Ovary (tissue), 9 donors: Measurements from ENCODE around the gene GPATCH1. TPM values are rescaled to one million over a fixed set of nuclear protein-coding genes. Genes with fewer than 3 reads are reported as not detected.
"Not testable (repeated sequence)": the region's sequence is repeated elsewhere in the genome, so short reads cannot be mapped to it uniquely, and the experiment has no call there.

Experiments used
- DNase-seq, 5 donors: peaks; one replicate each; pipeline ENCODE4 v3.0.0-alpha.2; 2019 to 2020
- H3K27ac ChIP-seq, 2 donors: fragments of 200-600 bp; one replicate each; pipeline versions ENCODE4 v1.5.1 to v1.8.0; 2019 to 2022
- H3K27me3 ChIP-seq: fragments of 200-600 bp; one replicate; pipeline ENCODE4 v1.8.0; 2022
- H3K36me3 ChIP-seq: fragments of 200-600 bp; sonication (generic); one replicate; pipeline ENCODE4 v1.5.1; 2019
- H3K4me1 ChIP-seq: one replicate; pipeline ENCODE4 v1.8.1; 2013; ENCODE audit warnings: mild to moderate bottlenecking, moderate library complexity; ENCODE audit not compliant: insufficient read depth
- H3K4me3 ChIP-seq: fragments of 200-600 bp; sonication (generic); one replicate; pipeline ENCODE4 v1.5.1; 2017
- H3K9me3 ChIP-seq, 2 donors: fragments of 200-600 bp in 1 of 2; sonication (generic) in 1 of 2; one replicate each; pipeline versions ENCODE4 v1.5.1 to v1.8.1; 2013 to 2019; ENCODE audit warnings: mild to moderate bottlenecking in 1 of 2, moderate library complexity in 1 of 2
- EP300 ChIP-seq: sonication (generic); formaldehyde crosslinking; IDR thresholded peaks from one replicate; pipeline ENCODE4 v1.6.1; 2017; ENCODE audit warnings: antibody characterized with exemption
- POLR2A ChIP-seq: fragments of 450-650 bp; IDR thresholded peaks from one replicate; pipeline ENCODE4 v1.6.1; 2017; ENCODE audit warnings: antibody characterized with exemption, mild to moderate bottlenecking, moderate library complexity
- WGBS, 3 donors: extraction: QIAGEN DNeasy Blood & Tissue Kit in 1 of 3; methylation state at CpG; one replicate each; pipeline versions ENCODE4 v1.1.5 to v1.1.7; 2013 to 2017; 5-methylcytosine and 5-hydroxymethylcytosine counted together
- intact Hi-C, 4 donors: fragments of 100-400 bp; cut with DNase I; formaldehyde crosslinking; loops; one replicate each; pipeline versions ENCODE4 v1.11.0 to v1.15.1; 2022 to 2023
- polyA plus RNA-seq, 2 donors: library from polyadenylated mRNA; stranded (reverse); fragments of 200-250 nt in 1 of 2; fragments of 350-450 nt in 1 of 2; fragmentation: Illumina TruSeq in 1 of 2; extraction: RNeasy Lipid Tissue Mini Kit (QIAGEN cat#74804) in 1 of 2; gene quantifications; one replicate each; pipeline ENCODE4 v1.2.3, GENCODE V29; 2013 to 2014
- total RNA-seq, 7 donors: library from RNA; depleted of rRNA in 2 of 7; stranded (reverse); fragments of >200 nt in 2 of 7; fragmentation: NEBNext Ultra II Directional in 3 of 7; extraction: Animal tissue kit (Norgen Biotek cat#: 25700) in 3 of 7; gene quantifications; one replicate each; pipeline versions ENCODE4 v1.1.0 to v1.2.4, GENCODE V29; 2016 to 2023
- TF ChIP-seq, protein P1 (sequence below), 3 donors: fragments of 450-650 bp in 2 of 3; fragments of 200-600 bp in 1 of 3; IDR thresholded peaks; one replicate each; pipeline versions ENCODE4 v1.5.1 to v1.8.0; 2016 to 2022; ENCODE audit warnings: antibody characterized with exemption in 3 of 3, mild to moderate bottlenecking in 1 of 3
- donor health status: DM: no; HTN: no; CAD: no; lungs with moderate emphysema.
- donor health status: DM: no; HTN: no; CAD: no.
- donor health status: Bipolar disorder and iron deficiency.
- donor health status: DM: yes; HTN: yes; CAD: no.
- donor health status: DM: no; HTN: no; CAD: no.
- donor health status: DM: yes; HTN: yes; CAD: no.

GPATCH1 gene
- total and polyA plus RNA-seq, 9 donors: 4.4 to 11.5 (median 10.5) TPM

DNA sequence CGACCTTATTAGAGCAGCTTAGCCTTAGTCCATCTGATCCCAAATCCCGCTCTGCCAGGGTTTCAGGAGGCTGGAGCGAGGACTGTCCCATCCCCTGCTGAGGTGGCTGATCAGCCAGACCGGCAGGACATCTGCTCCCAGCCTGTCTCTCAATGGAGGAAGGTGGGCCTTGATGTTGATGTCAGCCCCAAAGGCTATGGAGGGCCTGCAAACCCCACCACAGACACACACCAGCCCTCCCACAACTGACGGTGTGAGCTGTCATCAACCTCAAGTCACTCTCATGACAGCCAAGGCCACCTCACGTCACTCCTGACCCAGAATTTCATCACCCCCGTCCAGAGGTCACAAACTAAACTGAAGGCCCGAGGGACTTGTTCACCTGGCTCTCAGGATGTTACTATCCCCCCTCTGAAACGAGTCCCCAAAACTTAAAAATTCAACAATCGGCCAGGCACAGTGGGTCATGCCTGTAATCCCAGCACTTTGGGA lies 41.8 kb upstream of the GPATCH1 start:
- Histone ChIP-seq H3K36me3 (no peaks in the 10 kb centered on the region), H3K9me3 (no peaks in the 10 kb centered on the region), H3K4me1 (no peaks in the 10 kb centered on the region), H3K27ac (no peak overlapping the region), H3K27me3 (no peaks in the 10 kb centered on the region), H3K4me3 (no peak overlapping the region)
- 83 to 90% (median 88%) methylated on average over 10 of the region's 10 CpGs for WGBS, 3 donors
- TF ChIP-seq EP300 (no peak), POLR2A (no peak)
- TF ChIP-seq, protein P1, sequence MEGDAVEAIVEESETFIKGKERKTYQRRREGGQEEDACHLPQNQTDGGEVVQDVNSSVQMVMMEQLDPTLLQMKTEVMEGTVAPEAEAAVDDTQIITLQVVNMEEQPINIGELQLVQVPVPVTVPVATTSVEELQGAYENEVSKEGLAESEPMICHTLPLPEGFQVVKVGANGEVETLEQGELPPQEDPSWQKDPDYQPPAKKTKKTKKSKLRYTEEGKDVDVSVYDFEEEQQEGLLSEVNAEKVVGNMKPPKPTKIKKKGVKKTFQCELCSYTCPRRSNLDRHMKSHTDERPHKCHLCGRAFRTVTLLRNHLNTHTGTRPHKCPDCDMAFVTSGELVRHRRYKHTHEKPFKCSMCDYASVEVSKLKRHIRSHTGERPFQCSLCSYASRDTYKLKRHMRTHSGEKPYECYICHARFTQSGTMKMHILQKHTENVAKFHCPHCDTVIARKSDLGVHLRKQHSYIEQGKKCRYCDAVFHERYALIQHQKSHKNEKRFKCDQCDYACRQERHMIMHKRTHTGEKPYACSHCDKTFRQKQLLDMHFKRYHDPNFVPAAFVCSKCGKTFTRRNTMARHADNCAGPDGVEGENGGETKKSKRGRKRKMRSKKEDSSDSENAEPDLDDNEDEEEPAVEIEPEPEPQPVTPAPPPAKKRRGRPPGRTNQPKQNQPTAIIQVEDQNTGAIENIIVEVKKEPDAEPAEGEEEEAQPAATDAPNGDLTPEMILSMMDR (IDR thresholded peaks at IDR 0.05): no peak
- intact Hi-C loops: no loop called here
- no peak for DNase-seq

DNA sequence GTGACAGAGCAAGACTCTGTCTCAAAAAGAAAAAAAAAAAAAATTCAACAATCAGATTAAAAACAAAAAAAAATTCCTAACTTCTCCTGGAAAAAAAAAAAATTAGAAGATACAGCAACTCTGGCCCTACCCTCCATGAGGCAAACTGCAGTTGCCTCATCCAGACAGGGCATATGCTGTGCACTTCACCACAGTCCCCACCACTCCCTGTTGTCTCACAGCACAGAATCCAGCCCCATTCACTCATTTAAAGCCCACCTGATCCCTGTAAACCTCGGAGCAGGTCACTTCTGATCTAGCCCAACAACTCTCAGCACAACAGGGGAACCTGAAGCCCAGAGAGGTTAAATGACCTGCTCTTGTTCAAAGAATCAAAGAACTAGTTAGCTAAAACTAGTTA lies 41.2 kb upstream of the GPATCH1 start:
- Histone ChIP-seq H3K36me3 (no peaks in the 10 kb centered on the region), H3K4me3 (no peak overlapping the region), H3K27ac (no peak overlapping the region), H3K27me3 (no peaks in the 10 kb centered on the region), H3K4me1 (no peaks in the 10 kb centered on the region), H3K9me3 (no peaks in the 10 kb centered on the region)
- 84 to 92% (median 91%) methylated on average over 1 of the region's 1 CpG for WGBS, 3 donors
- intact Hi-C loops: no loop called here
- TF ChIP-seq EP300 (no peak), POLR2A (no peak)
- TF ChIP-seq, protein P1 (IDR thresholded peaks at IDR 0.05): no peak
- no peak for DNase-seq

DNA sequence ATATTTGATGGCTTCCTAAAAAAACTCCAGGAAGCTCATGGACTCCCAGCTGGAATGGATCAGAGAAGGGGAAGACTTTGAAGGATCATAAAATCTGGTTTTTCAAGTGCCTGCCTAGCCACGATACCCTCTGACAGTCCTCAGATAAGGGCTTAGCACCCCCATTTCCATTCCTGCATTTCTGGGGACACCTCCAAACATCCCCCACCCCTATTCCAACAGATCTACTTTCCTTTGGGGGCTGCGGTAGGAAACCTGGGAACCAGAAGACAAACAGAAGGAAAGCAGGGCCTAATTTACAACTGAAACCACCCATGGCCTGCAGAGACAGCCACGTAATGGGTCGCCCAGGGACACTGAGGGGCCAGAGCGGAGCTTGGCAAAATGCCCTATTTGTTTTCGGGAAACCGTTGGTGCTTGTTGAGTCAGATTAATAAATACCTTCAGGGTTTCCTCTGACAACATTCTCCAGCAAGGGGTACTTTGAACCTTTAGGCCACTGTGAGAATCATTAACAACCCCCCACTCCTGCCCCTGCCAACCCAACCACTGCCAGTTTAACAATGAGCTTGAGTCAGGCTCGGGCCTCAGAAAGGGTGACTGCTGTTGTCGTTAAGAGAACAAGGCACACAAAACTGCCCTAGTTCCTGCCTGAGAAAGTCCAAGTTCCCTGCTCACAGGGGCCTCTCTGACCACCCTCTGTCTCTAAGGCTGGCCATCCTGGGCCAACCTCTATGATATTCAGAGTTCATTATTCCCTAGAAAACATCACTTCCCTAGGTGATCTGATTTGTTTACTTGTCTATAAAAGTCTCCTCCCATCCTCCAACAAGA lies 39.8 kb upstream of the GPATCH1 start:
- Histone ChIP-seq H3K27ac (no peak overlapping the region), H3K4me3 (no peak overlapping the region), H3K4me1 (no peaks in the 10 kb centered on the region), H3K27me3 (no peaks in the 10 kb centered on the region), H3K9me3 (no peaks in the 10 kb centered on the region), H3K36me3 (no peaks in the 10 kb centered on the region)
- TF ChIP-seq EP300 (no peak), POLR2A (no peak)
- TF ChIP-seq, protein P1 (IDR thresholded peaks at IDR 0.05): no peak
- DNase-seq: no peak
- intact Hi-C loops: no loop called here
- WGBS, 3 donors: 67 to 74% (median 67%) methylated on average over 9 of the region's 9 CpGs

DNA sequence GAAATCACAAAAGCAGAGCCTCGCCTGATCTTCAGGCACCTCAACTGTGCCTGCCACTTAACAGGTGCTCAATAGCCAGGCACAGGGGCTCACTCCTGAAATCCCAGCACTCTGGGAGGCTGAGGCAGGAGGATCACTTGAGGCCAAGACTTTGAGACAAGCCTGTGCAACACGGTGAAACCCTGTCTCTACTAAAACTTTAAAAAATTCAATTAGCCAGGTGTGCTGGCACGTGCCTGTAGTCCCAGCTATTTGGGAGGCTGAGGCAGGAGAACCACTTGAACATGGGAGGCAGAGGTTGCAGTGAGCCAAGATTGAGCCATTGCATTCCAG lies 39.2 kb upstream of the GPATCH1 start:
- H3K36me3 ChIP-seq, H3K4me3 ChIP-seq, H3K4me1 ChIP-seq, intact Hi-C loops, H3K27me3 ChIP-seq, DNase-seq, H3K9me3 ChIP-seq, H3K27ac ChIP-seq: not testable (repeated sequence)
- 90 to 96% (median 91%) methylated on average over 3 of the region's 3 CpGs for WGBS, 3 donors

DNA sequence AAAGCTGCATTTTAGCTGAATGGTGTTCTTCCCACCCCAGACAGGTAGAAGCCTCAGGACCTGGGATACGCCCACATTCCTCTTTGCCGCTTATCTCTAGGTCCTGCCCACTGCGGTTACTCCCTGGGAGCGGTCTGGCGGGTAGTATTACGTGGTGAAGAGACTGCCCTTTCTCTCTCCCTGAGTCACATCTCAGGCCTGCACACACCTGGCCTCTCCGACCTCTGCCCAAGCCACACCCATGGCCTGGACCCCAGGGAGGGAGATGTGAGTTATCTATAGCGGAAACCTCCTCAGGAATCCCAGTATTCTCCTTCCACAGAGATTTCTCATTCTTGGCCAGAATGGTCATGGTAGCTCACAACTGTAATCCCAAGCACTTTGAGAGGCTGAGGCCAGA lies 33.6 kb upstream of the GPATCH1 start:
- 69 to 72% (median 70%) methylated on average over 8 of the region's 8 CpGs for WGBS, 3 donors
- Histone ChIP-seq H3K4me3 (no peak overlapping the region), H3K4me1 (no peaks in the 10 kb centered on the region), H3K36me3 (no peaks in the 10 kb centered on the region), H3K27me3 (no peaks in the 10 kb centered on the region), H3K27ac (no peak overlapping the region), H3K9me3 (no peaks in the 10 kb centered on the region)
- intact Hi-C loops: no loop called here
- DNase-seq: no peak
- no peak for TF ChIP-seq POLR2A
- TF ChIP-seq, protein P1 (IDR thresholded peaks at IDR 0.05): no peak
- no peak for TF ChIP-seq EP300
